Measurements from ENCODE around the gene JPH3.
"Not testable (repeated sequence)": the region's sequence is repeated elsewhere in the genome, so short reads cannot be mapped to it uniquely, and the experiment has no call there.

The JPH3 gene

DNA sequence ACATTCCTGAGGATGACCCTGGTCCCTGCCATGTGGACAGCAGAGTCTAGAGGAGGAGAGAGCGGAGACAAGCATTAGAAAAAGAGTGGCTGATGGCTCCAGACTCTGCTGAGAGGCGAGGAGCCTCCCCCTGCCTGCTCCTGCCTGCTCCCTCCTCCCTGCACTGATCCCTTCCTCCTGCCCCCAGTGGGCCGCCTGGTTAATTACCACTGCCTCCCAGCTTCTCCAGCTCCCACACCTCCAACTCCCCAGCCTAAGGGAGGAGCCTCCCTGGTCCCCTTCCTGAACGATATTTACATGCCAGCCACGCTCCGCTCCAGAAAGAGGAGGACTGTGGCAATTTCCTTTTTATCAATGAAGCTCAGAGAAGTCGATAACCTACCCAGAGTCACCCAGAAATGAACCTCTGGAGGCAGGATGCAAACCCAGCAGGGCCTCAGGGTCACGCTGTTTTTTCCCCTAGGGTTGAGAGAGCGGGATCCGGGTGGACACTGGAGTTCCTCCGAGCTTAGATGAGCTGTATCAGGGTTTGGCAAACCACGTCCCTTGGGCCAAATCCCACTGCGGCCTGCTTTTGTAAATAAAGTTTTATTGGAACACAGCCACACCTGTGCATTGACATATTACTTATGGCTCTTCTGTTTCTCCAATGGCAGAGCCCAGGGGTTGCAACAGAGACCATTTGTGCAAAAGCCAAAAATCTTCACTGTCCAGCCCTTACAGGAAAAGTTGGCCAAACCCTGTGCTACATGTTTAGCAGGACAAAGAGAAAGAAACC is 27.1 kb upstream of the JPH3 start:
- DNase-seq (ENCODE audit: low spot score), result no peak

DNA sequence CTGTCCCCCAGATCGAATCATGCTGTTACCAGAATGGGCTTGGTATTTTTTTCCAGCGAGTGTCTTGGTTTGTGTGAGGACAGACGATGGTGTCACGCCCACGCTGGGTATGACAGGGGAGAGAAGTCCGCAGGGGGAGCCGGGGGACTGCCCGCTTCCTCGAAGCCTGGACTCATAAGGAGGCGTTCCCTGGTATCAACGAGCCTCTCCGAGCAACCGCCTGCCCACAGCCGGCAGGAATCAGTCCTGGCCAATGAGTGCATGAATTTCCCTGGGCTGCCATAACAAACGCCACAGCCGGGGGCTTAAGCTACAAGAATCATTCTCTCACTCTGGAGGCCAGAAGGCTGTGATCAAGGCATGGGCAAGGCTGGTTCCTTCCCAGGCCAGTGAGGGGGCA is 26.1 kb upstream of the JPH3 start:
- no peak for DNase-seq (ENCODE audit: low spot score)

DNA sequence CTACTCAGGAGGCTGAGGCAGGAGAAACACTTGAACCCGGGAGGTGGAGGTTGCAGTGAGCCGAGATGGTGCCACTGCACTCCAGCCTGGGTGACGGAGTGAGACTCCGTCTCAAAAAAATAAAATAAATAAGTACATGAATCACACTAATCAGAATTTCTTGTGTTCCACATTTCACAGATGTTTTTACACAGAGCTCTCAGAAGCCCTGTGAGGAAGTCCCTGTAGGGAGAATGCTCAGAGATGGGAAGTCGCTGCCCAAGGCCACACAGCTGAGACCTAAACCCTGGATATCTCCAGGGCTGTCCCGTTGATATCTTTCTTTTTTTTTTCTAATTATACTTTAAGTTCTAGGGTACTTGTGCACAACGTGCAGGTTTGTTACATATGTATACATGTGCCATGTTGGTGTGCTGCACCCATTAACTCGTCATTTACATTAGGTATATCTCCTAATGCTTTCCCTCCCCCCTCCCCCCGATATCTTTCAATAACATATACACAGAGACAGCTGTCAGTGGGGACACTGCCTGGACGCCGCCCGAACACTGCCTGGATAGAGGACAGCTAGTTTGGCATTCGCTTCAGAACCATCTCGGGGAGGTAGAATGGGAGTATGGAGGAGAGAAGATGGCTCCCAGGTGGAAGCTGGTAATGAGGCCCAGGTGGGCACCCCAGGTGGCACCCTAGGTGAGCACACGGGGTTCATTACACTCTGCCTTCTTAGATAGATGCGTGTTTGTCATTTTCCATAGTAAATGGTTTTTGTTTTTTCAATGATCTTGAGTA is 24.0 kb upstream of the JPH3 start:
- DNase-seq (ENCODE audit: low spot score), result not testable (repeated sequence)

DNA sequence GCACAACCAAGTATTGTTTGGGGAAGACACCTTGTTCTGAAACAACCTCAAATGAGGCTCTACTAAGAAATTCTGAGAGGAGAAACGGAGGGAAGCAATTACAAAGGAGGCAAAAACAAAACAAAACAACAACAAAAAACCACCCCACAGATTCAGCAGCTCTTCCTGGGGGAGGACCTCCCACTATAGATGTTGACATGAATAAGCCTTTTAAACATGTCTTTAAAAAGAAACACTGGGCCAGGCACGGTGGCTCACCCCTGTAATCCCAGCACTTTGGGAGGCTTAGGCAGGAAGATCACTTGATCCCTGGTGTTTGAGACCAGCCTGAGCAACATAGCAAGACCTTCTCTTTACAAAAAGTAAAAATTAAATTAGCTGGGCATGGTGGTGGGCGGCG is 22.6 kb upstream of the JPH3 start:
- no peak for DNase-seq (ENCODE audit: low spot score)

DNA sequence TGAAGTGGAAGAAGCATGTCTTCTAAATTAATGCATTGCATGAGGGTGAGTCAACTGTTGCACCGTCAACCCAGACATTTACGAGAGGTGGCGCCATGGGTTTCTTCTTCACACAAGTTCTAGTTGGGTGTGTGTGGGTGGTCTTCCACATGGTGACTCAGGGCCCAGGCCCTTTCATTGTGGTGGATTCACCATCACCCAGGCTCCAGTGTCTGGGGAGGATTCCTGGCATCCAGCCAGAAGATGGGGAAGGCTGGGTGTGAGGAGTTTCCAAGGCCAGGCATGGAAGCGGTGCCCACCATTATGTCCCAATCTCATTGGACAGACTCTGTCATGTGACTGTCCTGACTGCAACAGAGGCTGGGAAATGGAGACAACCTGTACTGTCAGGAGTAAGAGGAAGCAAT is 21.4 kb upstream of the JPH3 start:
- DNase-seq (ENCODE audit: low spot score), result peak; percentile 24

DNA sequence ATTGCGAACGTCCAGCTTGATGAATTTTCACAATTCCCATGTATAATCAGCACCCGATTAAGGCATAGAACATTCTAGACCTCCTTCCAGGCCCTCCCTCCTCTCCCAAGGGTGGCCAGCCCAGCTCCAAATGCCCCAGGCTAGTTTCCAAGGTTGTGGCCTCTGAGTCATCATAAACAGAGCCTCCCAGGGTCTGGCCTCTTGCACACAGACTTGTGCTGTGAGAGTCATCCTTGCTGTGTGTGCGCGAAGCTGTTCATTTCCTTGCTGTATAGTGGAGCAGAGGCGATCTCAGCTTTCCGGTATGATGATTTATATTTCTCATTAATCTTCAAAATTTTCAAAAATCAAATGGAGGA is 20.5 kb upstream of the JPH3 start:
- DNase-seq (ENCODE audit: low spot score), result peak; percentile 92

DNA sequence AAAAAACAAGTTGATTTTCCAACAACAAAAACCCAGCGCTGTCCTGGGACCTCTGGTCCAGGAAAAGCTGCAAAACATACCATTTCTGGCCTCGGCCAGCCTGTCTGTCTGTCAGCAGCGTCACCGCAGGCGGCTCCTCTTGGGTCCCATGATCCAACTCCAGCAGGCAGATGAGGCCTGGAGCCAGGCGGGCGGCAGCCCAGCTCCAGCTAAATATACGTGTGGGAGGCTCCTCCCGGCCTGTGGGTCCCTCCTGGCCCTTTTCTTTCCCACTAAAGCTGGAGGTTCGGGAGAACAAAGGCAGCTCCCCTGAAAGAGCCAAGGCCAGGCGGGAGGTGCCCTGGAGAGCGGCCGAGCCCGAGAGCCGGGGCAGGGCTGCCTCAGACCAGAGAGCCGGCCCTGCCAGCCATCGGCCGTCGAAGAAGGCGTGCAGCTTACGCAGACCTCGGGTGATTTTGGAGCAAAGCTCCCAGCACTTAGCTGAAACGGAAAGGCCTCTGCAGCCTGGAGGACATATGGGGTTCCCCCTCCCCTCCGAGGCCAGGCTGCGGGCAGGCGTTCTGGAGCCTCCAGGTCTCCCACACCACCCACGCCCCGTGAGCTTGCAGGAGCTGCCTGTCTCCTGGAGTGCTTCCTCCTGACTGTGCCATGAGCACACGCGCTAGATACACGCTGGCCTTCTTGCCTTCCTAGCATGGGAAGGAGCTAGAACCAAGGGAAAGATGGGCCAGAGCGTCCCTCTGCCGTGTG is 19.9 kb upstream of the JPH3 start:
- DNase-seq (ENCODE audit: low spot score), result peak; percentile 19

DNA sequence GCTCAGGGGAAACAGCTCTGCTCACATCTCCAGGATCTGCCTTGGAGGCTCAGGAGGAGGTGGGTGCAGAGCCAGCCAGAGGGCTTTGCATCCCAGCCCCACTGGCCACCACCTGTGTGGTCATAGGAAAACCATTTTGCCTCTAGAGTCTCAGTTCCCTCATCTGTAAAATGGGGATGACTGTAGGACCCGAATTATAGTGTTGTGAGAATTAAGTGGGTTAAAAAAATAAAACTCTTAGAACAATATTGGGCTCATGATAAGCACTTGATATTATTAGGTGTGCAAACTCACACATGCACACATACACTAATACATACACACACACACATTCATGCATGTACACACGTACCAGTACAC is 19.4 kb upstream of the JPH3 start:
- no peak for DNase-seq (ENCODE audit: low spot score)

DNA sequence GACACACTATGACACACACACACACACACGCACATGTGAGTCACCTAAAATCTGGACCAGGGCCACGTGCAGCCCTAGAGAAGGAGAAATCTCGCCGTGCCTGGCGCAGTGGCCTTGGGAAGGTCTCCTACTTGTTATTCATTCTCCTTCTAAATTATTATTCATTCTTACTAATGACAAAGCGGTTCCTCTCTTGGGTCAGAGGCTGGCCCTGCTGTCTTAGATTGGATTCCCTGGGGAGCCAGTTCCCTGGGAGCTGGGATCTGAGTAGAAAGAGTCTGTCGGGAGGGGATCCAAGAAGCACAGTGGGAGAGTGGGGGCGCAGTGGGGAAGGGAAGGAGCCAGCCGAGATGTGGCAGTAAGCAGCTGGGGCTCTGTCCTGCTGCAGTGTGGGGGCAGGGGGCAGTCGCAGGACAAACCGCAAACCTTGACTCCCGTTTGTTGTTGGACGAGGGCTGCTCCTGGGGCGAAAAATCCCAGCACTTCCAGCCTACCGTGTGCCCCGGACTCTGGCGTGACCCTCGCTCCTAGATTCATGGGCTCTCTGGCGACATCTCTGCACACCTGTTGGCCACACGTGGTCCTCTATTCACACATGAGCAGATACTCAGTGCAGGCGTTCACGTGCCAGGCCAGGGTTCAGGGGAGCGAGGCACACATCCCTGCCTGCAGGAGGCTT is 18.7 kb upstream of the JPH3 start:
- no peak for DNase-seq (ENCODE audit: low spot score)

DNA sequence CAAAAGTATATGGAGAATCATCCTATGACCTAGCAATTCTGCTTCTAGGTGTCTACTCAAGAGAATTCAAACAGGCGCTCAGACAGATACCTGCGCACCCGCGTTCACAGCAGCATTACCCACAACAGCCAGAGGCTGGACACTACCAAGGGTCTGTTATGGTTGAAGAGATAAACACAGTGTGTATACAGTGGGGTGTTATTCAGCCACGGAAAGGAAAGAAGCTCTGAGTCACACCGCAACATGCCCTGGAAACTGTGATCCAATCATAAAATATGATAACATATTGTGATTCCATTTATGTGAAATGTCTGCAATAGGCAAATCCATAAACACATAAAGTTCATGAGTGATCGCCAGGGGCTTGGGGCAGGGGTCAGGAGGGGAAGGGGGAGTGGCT is 18.0 kb upstream of the JPH3 start:
- no peak for DNase-seq (ENCODE audit: low spot score)

DNA sequence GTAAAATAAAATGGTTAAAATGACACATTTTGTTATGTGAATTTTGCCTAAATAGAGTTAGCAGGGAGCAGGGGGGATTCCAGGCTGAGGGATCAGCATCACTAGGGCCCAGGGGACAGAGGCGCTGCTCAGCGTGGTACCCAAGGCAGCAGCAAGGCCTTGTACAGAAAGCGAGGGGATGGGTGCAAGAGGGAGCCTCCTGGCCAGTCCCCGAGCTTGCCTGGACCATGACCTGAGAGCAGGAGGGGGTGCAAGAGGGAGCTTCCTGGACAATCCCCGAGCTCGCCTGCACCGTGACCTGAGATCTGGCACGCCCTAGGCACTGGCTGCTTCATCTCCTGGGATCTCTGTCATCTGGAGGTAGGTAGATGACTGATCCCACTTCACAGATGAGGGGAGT is 17.3 kb upstream of the JPH3 start:
- no peak for DNase-seq (ENCODE audit: low spot score)

DNA sequence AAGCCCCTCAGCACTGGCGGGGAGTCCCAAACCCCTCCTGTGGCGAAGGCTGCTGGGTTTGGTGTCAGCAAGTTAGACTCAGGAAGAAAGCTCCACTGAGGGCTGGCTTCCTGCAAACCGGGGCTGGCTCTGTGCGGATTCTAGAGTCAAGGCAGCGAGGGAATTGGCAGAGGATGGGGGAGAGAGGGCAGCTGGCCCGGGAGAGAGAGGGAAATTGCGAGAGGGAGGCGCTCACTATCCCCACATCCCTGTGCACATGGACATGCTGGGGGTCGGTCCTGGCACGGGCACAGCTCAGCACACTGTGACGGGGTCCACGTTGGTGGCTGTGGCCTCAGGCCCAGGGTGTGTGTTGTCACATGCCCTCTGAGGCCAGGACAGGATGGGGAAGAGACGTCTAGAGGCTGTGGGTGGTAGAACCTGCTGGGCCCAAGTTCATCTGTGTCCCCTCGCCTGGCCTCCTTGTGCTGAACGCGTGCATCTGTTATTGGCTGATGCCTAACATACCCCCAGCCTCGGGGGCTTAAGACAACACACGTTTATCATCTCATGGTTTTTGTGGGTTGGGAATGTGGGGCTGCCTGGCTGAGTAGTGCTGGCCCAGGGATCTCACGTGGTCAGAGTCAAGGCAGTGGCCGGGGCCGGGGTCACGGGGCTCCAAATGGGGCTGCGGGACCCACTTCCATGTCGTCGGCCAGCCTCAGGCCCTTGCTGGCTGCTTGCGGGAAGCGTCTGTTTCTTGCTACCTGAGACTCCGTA is 16.7 kb upstream of the JPH3 start:
- no peak for DNase-seq (ENCODE audit: low spot score)

DNA sequence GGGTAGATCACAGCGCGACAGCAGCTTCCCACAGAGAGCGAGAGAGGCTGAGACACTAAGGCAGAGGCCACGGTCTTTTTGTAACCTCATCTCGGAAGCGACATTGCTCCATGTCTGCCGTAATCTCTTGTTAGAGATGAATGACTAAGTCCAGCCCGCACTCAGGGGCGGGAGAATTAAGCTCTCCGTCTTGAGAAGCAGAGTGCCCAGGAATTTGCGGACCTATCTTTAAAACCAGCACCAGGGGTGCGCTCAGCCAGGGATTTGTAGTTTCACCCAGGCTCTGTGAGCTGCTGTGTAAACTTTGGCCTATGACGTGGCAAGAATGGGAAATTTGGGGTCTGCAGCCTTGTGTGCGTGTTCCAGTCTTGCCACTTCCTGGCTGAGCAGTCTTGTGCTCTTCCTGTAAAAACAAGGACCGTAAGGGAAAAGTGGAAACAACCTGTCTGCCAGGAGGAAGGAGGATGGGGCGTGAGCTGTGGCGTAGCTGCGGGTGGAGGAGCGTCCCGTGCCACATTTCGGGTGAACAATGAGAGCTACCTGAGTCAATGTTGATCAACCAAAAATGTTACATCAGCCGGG is 16.0 kb upstream of the JPH3 start:
- no peak for DNase-seq (ENCODE audit: low spot score)

DNA sequence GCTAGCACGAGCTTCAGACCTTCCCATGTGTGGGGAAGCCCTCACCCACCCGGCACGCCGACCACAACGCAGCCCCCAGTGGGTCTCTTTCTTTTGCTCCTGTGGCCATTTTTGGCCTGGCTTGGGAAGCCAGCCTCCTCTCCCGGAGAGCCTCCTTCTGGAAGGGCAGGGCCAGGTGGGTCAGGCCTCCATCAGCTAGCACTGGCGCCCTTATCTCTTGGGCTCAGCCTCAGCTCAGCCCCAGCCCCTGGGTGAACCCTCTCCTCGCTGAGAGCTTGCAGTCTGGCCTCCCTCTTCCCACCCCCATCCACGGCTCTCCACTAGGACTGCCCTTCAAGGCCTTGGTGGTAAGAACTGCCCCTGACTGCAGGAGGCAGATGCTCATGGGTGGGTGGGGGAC is 14.7 kb upstream of the JPH3 start:
- no peak for DNase-seq (ENCODE audit: low spot score)

DNA sequence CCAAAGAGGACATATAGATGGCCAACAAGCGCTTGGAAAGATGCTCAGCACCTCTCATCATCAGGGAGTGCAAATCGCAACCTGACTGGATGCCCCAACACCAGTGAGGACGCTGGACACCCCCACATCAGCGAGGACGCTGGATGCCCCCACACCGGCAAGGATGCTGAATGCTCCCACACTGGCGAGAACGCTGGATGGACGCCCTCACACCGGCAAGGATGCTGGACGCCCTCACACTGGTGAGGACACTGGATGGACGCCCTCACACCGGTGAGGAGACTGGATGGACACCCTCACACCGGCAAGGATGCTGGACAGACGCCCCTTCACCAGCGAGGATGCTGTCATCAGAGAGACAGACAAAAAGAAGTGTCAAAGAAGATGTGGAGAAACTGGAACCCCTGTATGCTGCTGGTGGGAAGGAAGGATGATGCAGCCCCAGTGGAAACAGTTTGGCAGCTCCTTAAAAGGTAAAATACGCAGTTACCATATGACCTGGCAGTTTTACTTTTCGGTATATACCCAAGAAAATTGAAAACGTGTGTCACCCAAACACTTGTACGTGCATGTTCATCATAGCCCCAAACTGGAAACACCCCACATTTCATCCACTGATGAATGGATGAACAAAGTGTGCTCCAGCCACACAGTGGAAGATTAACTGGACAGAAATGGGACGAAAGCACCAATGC is 10.1 kb upstream of the JPH3 start:
- no peak for DNase-seq (ENCODE audit: low spot score)

DNA sequence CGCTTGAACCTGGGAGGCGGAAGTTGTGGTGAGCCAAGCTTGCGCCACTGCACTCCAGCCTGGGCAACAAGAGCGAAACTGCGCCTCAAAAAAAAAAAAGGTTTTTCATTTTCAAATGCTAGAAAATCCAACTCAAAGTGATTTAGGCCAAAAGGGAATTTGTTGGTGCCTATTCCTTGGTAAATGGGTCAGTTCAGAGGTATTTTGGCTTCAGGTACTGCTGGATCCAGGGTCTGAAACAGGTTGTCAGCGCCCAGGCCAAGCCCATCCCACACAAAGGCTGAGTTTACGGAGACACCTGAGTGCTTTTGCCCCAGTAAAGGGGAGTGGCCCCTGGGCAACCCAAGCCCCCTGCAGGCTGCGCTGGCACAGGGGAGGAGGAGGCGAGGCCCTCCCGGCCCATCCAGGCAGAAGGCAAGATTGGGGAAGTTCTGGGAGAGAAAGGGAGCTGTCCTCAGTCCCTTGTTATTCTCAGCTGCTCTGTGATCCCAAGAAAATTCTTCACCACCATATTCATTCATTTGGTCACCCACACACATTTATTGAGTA is 8.5 kb upstream of the JPH3 start:
- DNase-seq (ENCODE audit: low spot score), result no peak

DNA sequence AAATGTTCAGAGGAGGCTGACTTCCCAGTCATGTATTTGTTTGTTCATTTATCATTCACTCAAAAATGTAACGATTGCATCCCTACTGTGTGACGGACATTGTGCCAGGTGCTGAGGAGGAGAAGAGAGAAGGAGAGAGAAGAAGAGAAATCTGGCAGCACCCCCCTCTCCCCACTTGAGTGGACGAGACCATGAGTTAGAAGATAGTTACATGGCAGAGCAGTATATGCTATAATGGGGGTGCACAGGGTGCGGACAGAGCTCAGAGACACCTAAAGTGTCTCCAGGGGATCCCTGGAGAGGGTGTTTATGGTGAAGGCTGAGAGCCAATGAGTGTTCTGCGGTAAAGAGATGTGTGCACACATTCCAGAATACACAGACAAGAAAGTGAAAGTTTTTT is 6.6 kb upstream of the JPH3 start:
- DNase-seq (ENCODE audit: low spot score), result no peak

DNA sequence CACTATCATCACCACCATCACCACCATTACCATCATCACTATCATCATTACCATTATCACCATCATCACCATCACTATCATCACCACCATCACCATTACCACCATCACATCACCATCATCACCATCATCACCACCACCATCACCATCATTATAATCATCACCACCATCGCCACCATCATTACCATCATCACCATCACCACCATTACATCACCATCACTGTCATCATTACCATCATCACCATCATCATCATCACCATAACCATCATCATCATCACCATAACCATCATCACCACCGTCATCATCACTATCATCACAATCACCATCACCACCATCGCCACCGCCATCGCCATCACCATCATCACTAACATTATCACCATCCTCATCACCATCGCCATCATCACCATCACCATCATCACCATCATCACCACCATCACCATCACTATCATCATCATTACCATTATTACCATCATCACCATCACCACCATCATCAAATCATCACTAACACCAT is 4.9 kb upstream of the JPH3 start:
- no peak for DNase-seq (ENCODE audit: low spot score)

DNA sequence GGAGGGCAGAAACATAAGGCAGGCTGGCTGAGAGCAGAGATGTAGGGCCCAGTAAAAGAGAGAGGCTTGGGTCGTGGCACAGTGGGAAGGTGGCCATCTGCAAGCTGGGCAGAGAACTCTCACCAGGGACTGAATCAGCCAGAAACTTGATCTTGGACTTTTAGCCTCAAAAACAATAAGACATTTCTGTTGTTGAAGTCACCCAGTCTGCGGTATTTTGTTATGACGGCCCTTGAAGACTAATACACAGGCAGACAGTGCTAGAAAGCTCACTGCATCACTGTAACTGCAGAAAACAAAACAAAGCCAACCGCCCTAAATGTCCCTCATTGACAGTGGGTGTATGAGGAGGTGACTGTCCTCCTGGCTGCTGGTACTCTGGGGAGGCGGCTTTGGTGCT is 3.9 kb upstream of the JPH3 start:
- no peak for DNase-seq (ENCODE audit: low spot score)

DNA sequence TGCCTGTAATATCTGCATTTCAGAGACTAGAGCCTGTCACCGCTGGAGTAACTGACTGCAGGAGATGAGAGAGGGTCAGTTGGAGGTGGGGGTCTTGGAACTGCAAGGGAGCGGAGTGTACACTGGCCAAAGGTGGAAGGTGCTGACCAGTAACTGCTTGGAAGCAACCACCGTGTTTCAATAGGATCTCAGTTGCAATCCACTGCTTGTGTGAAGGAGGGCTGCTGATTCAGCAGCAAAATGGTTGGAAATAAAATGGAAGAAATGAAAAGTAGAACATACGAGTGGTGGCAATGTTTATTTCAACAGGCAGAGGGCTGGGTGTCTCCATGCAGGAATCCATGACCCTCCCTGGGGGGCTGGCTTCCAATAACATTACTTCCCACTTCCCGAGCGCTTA is 2.1 kb upstream of the JPH3 start:
- DNase-seq (ENCODE audit: low spot score), result no peak

Measured in COLO829 (cell line).